GM11168 (cell line): ENCODE results near the gene PRXL2B.

ENCODE experiments used
- in situ Hi-C: fragments of 300-500 bp; cut with MboI; formaldehyde crosslinking; loops from one replicate; pipeline ENCODE4 v1.12.0; 2022; ENCODE audit warnings: low sequenced_read_pairs; ENCODE audit not compliant: unreplicated experiment

The PRXL2B gene

GRCh38 chr1:2586154-2587070 lies at the start of gene PRXL2B:
Gene PRXL2B (plus strand): TSS chr1:2586777. CDS start chr1:2586886, 109 bp downstream.
- in situ Hi-C loops = loop anchor here (25.0 kb wide), 1 partner anchor 399 kb away; the partner anchor contains the start of gene FAAP20

- in situ Hi-C loops = no loop called here
Observed at GRCh38 chr1:2537784-2538115, 48.8 kb upstream of the PRXL2B start.

GRCh38 chr1:2538376-2538775 lies 48.2 kb upstream of the PRXL2B start:
- in situ Hi-C loops = no loop called here

GRCh38 chr1:2538872-2539271 lies 47.7 kb upstream of the PRXL2B start:
- in situ Hi-C loops = no loop called here

- in situ Hi-C loops = no loop called here
Observed at GRCh38 chr1:2539312-2539907, 47.2 kb upstream of the PRXL2B start.

- in situ Hi-C loops = no loop called here
Observed at GRCh38 chr1:2540816-2541492, 45.6 kb upstream of the PRXL2B start.

- in situ Hi-C loops = no loop called here
Observed at GRCh38 chr1:2541619-2542245, 44.8 kb upstream of the PRXL2B start.

GRCh38 chr1:2542246-2542915 lies 44.2 kb upstream of the PRXL2B start:
- in situ Hi-C loops = no loop called here

GRCh38 chr1:2543543-2544092 lies 43.0 kb upstream of the PRXL2B start:
- in situ Hi-C loops = no loop called here

- in situ Hi-C loops = no loop called here
Observed at GRCh38 chr1:2544093-2544874, 42.3 kb upstream of the PRXL2B start.

GRCh38 chr1:2544875-2545640 lies 41.5 kb upstream of the PRXL2B start:
- in situ Hi-C loops = no loop called here

GRCh38 chr1:2545754-2546514 lies 40.6 kb upstream of the PRXL2B start:
- in situ Hi-C loops = no loop called here

- in situ Hi-C loops = no loop called here
Observed at GRCh38 chr1:2546515-2547209, 39.9 kb upstream of the PRXL2B start.

- in situ Hi-C loops = no loop called here
Observed at GRCh38 chr1:2547210-2548067, 39.1 kb upstream of the PRXL2B start.

- in situ Hi-C loops = no loop called here
Observed at GRCh38 chr1:2548068-2548589, 38.4 kb upstream of the PRXL2B start.
